RWPE2 (cell line): Measurements from ENCODE around the gene BCL3.

ENCODE experiments used
- ATAC-seq: fragments of 200-7000 bp; cut with Tn5 transposase; 3 replicates; pipeline ENCODE4 v1.9.1; 2021; ENCODE audit warnings: low read depth
- DNase-seq: peaks from one replicate; pipeline ENCODE4 v3.0.0-alpha.2; 2020; ENCODE audit warnings: low spot score
- H3K27ac ChIP-seq: fragments of 450-650 bp; 2 replicates; pipeline ENCODE4 v1.5.1; 2017; ENCODE audit warnings: mild to moderate bottlenecking; ENCODE audit not compliant: poor library complexity, severe bottlenecking
- H3K27me3 ChIP-seq: fragments of 250-450 bp; sonication (Bioruptor Pico); 2 replicates; pipeline ENCODE4 v1.5.1; 2021; ENCODE audit warnings: mild to moderate bottlenecking, moderate library complexity; ENCODE audit not compliant: insufficient read depth, poor library complexity, severe bottlenecking
- H3K36me3 ChIP-seq: fragments of 250-450 bp; sonication (Bioruptor Pico); 2 replicates; pipeline ENCODE4 v1.5.1; 2020; ENCODE audit warnings: low read depth, mild to moderate bottlenecking, moderate library complexity
- H3K4me1 ChIP-seq: fragments of 250-450 bp; sonication (Bioruptor Pico); 2 replicates; pipeline ENCODE4 v1.5.1; 2021; ENCODE audit warnings: mild to moderate bottlenecking, moderate library complexity; ENCODE audit not compliant: insufficient read depth, poor library complexity, severe bottlenecking
- H3K4me3 ChIP-seq: fragments of 250-450 bp; sonication (Bioruptor Pico); 2 replicates; pipeline ENCODE4 v1.5.1; 2021; ENCODE audit warnings: mild to moderate bottlenecking, moderate library complexity; ENCODE audit not compliant: severe bottlenecking
- H3K9me3 ChIP-seq: fragments of 250-450 bp; sonication (Bioruptor Pico); 2 replicates; pipeline ENCODE4 v1.5.1; 2021; ENCODE audit warnings: mild to moderate bottlenecking, moderate library complexity; ENCODE audit not compliant: severe bottlenecking
- TF ChIP-seq, protein P1 (sequence below): fragments of 450-650 bp; IDR thresholded peaks from one replicate; pipeline ENCODE4 v1.5.1; 2017; ENCODE audit warnings: mild to moderate bottlenecking, moderate library complexity; ENCODE audit not compliant: poor library complexity, severe bottlenecking

Gene BCL3

DNA sequence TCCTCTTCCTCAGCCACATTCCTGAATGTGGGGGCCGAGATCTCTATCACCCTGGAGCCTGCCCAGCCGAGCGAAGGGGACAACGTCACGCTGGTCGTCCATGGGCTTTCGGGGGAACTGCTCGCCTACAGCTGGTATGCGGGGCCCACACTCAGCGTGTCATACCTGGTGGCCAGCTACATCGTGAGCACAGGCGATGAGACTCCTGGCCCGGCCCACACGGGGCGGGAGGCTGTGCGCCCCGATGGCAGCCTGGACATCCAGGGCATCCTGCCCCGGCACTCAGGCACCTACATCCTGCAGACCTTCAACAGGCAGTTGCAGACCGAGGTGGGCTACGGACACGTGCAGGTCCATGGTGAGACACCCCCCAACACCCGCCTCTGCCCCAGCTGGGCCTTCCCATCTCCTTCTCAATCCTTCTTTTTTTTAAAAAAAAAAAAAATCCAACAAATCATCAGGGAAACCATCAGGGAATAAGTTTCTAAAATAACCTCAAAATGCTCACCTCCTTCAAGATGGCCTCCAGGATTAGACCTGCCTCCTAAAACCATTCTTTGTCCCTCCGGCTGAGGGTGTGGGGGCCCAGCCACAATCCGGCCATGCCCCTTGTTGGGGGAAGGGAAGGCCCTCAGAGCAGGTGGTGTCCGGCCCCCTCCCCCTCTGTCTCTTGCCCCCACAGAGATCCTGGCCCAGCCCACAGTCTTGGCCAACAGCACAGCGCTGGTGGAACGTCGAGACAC is 45.0 kb upstream of the BCL3 start:
- Histone ChIP-seq H3K27me3 (no peaks in the 10 kb centered on the region), H3K4me1 (no peaks in the 10 kb centered on the region), H3K9me3 (no peaks in the 10 kb centered on the region), H3K36me3 (no peaks in the 10 kb centered on the region), H3K27ac (no peak overlapping the region), H3K4me3 (no peak overlapping the region)
- TF ChIP-seq, protein P1, sequence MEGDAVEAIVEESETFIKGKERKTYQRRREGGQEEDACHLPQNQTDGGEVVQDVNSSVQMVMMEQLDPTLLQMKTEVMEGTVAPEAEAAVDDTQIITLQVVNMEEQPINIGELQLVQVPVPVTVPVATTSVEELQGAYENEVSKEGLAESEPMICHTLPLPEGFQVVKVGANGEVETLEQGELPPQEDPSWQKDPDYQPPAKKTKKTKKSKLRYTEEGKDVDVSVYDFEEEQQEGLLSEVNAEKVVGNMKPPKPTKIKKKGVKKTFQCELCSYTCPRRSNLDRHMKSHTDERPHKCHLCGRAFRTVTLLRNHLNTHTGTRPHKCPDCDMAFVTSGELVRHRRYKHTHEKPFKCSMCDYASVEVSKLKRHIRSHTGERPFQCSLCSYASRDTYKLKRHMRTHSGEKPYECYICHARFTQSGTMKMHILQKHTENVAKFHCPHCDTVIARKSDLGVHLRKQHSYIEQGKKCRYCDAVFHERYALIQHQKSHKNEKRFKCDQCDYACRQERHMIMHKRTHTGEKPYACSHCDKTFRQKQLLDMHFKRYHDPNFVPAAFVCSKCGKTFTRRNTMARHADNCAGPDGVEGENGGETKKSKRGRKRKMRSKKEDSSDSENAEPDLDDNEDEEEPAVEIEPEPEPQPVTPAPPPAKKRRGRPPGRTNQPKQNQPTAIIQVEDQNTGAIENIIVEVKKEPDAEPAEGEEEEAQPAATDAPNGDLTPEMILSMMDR, result no peak
- DNase-seq (no peak), ATAC-seq (no peak)

DNA sequence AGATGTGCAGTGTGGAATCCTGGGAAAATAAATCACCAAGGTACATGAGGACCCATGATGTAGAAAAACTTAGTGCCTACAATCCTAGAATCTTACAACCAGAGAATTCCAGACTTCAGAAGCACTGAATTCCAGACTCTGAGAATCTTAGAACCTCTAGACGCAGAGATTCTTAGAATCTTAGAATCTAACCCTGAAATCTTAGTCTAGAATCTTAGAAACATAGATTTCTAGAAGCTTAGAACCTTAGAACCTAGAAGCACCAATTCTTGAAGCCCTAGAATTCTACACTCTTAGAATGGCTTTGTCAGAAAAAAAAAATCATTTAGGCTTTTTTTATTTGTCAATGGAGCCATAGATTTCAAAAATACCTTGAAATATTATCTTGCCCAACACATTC is 43.5 kb upstream of the BCL3 start:
- no peaks in the 10 kb centered on the region for H3K4me1 ChIP-seq
- H3K4me3 ChIP-seq, result no peak overlapping the region
- TF ChIP-seq, protein P1, result no peak
- no peaks in the 10 kb centered on the region for H3K9me3 ChIP-seq
- no peak for ATAC-seq
- no peaks in the 10 kb centered on the region for H3K27me3 ChIP-seq
- DNase-seq, result no peak
- H3K27ac ChIP-seq, result no peak overlapping the region
- H3K36me3 ChIP-seq, result no peaks in the 10 kb centered on the region

DNA sequence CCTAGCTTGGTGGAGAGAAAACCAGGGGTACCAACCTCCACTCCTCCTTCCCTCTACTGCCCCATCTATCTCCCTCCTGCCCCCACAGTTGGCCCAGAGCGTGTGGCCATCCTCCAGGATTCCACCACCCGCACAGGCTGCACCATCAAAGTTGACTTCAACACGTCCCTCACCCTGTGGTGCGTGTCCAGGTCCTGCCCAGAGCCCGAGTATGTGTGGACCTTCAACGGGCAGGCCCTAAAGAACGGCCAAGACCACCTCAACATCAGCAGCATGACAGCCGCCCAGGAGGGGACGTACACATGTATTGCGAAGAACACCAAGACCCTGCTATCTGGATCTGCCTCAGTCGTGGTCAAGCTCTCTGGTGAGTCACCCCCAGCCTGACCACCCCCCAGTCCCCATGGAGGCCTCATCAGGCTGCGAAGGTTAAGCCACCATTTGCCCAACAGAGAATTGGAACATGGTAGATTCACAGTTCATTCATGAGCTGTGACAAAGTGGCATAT is 43.0 kb upstream of the BCL3 start:
- Histone ChIP-seq H3K4me3 (no peak overlapping the region), H3K4me1 (no peaks in the 10 kb centered on the region), H3K27me3 (no peaks in the 10 kb centered on the region), H3K36me3 (no peaks in the 10 kb centered on the region), H3K27ac (no peak overlapping the region), H3K9me3 (no peaks in the 10 kb centered on the region)
- no peak for DNase-seq
- ATAC-seq, result no peak
- TF ChIP-seq, protein P1, result no peak

DNA sequence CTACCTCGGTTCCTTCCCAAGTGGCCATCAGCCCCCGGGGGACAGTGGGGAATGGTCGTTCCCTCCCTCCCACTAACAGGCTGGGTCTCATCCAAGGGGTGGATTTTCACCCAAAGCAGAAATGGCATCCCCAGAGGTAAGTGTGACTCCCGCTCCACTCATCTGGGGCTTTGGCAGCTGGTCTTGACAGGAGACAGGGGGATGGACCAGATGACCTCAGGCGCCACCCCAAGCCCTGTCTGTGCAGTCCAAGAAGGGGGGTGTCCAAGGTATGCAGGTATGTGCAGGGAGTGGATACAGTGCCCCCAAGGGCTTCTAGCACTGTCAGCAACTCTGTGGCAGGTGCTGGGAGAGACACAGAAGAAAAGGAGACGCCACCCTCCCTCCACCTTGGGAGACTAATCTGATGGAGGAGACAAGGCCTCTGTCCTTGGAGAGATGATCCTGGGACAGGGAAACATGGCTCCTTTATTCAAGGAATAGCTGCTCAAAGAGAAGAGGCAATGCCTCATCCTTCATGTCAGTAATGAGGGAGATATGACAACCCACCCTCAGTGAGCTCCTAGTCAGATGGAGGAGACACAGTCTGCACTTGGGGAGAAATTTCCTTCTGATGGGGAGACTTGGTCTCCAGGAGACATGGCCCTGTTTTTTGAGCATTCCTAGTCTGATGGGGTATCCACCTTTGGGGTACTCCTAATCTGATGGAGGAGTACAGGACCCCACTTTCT is 41.8 kb upstream of the BCL3 start:
- Histone ChIP-seq H3K27ac (no peak overlapping the region), H3K36me3 (no peaks in the 10 kb centered on the region), H3K9me3 (no peaks in the 10 kb centered on the region), H3K27me3 (no peaks in the 10 kb centered on the region), H3K4me1 (no peaks in the 10 kb centered on the region), H3K4me3 (no peak overlapping the region)
- TF ChIP-seq, protein P1, result no peak
- DNase-seq, result no peak
- ATAC-seq, result no peak
